PC-9 (cell line): ENCODE data around the gene MBD2. TPM values are rescaled to one million over a fixed set of nuclear protein-coding genes. Genes with fewer than 3 reads are reported as not detected.

Experiments used
- BruUV-seq: library from RNA; stranded (reverse); fragments of 400-500 nt; replicated peaks from 2 replicates; lab custom pipeline; 2021; lab: Mats Ljungman, UMichigan
- CTCF ChIA-PET: fragments of 300-600 bp; sonication (Branson Sonifier 250); formaldehyde crosslinking; loops from one replicate; lab custom pipeline; 2022; ENCODE audit warnings: antibody characterized with exemption; lab: Charles Lee
- POLR2A ChIA-PET: fragments of 300-600 bp; sonication (Branson Sonifier 250); formaldehyde crosslinking; loops from one replicate; lab custom pipeline; 2022; ENCODE audit warnings: antibody characterized with exemption; ENCODE audit not compliant: unreplicated experiment; lab: Charles Lee
- DNase-seq, 2 experiments: peaks; one replicate each; pipeline versions ENCODE4 v3.0.0 to v3.0.0-alpha.2; 2015 to 2022; ENCODE audit warnings: mixed read lengths in 1 of 2
- H2AFZ ChIP-seq: fragments of 200-600 bp; sonication (generic); 2 replicates; pipeline ENCODE4 v1.8.1; 2017; ENCODE audit warnings: antibody characterized with exemption
- H3F3A ChIP-seq: fragments of 200-600 bp; sonication (generic); 2 replicates; pipeline ENCODE4 v1.8.1; 2017; ENCODE audit warnings: antibody characterized with exemption, mild to moderate bottlenecking, low read depth; ENCODE audit not compliant: insufficient read depth
- H3K27ac ChIP-seq: fragments of 200-600 bp; sonication (generic); 2 replicates; pipeline ENCODE4 v1.6.1; 2016; ENCODE audit warnings: mixed run types
- H3K27me3 ChIP-seq: fragments of 200-600 bp; sonication (generic); 2 replicates; pipeline ENCODE4 v1.6.1; 2016; ENCODE audit warnings: low read depth, mixed run types; ENCODE audit not compliant: insufficient read depth
- H3K36me3 ChIP-seq: fragments of 200-600 bp; sonication (generic); 2 replicates; pipeline ENCODE4 v1.6.1; 2016; ENCODE audit warnings: low read depth, mixed run types
- H3K4me1 ChIP-seq: fragments of 200-600 bp; sonication (generic); replicated peaks from 2 replicates; pipeline ENCODE4 v1.6.1; 2016; ENCODE audit warnings: mixed run types; ENCODE audit not compliant: insufficient read depth
- H3K4me2 ChIP-seq: fragments of 200-600 bp; sonication (generic); 2 replicates; pipeline ENCODE4 v1.6.1; 2017; ENCODE audit warnings: mixed run types
- H3K4me3 ChIP-seq: fragments of 200-600 bp; sonication (generic); 2 replicates; pipeline ENCODE4 v1.6.1; 2016; ENCODE audit warnings: mixed run types
- H3K79me2 ChIP-seq: fragments of 200-600 bp; sonication (generic); 2 replicates; pipeline ENCODE4 v1.6.1; 2017; ENCODE audit warnings: low read depth, mixed run types
- H3K9me2 ChIP-seq: fragments of 200-600 bp; sonication (generic); 2 replicates; pipeline ENCODE4 v1.8.1; 2017; ENCODE audit warnings: mild to moderate bottlenecking; ENCODE audit not compliant: insufficient read depth
- H3K9me3 ChIP-seq: fragments of 200-600 bp; sonication (generic); 2 replicates; pipeline ENCODE4 v1.8.1; 2016; ENCODE audit warnings: low read depth; ENCODE audit not compliant: insufficient read depth
- H4K20me1 ChIP-seq: fragments of 200-600 bp; sonication (generic); 2 replicates; pipeline ENCODE4 v1.8.1; 2017; ENCODE audit not compliant: insufficient read depth
- CTCF ChIP-seq: fragments of 200-600 bp; sonication (generic); conservative IDR thresholded peaks from 2 replicates; pipeline ENCODE4 v1.6.1; 2017; ENCODE audit warnings: mixed run types, antibody characterized with exemption, mild to moderate bottlenecking, moderate library complexity
- EZH2 ChIP-seq: fragments of 200-600 bp; sonication (generic); IDR thresholded peaks from 2 replicates; pipeline ENCODE4 v1.8.0; 2017; ENCODE audit warnings: antibody characterized with exemption, low read depth
- intact Hi-C: fragments of 100-400 bp; cut with micrococcal nuclease; formaldehyde crosslinking; loops from one replicate; pipeline ENCODE4 v1.10.0; 2022; ENCODE audit not compliant: unreplicated experiment
- total RNA-seq: library from RNA; stranded (reverse); gene quantifications from 2 replicates; pipeline ENCODE4 v1.2.3, GENCODE V29; 2021

MBD2 gene
- total RNA-seq, 1 experiment from 2014 or later = 72.0 TPM

GRCh38 chr18:54239601-54240000 is 15.1 kb upstream of the MBD2 start:
- ChIA-PET POLR2A (no interaction called here), CTCF (no interaction called here)
- DNase-seq = no peak
- Histone ChIP-seq H3K4me2 (no peak overlapping the region), H4K20me1 (no peaks in the 10 kb centered on the region), H3F3A (no peaks in the 10 kb centered on the region), H3K9me2 (no peaks in the 10 kb centered on the region), H3K4me1 (no peaks in the 10 kb centered on the region), H3K36me3 (no peaks in the 10 kb centered on the region), H3K79me2 (no peaks in the 10 kb centered on the region), H2AFZ (no peak overlapping the region), H3K9me3 (no peaks in the 10 kb centered on the region), H3K4me3 (no peak overlapping the region), H3K27ac (no peak overlapping the region), H3K27me3 (no peaks in the 10 kb centered on the region)
- intact Hi-C loops = no loop called here
- TF ChIP-seq CTCF = no peak
- no peak for TF ChIP-seq EZH2
- no TSS peak for BruUV-seq

GRCh38 chr18:54239091-54239490 is 14.6 kb upstream of the MBD2 start:
- no TSS peak for BruUV-seq
- no peaks in the 10 kb centered on the region for H3K4me1 ChIP-seq
- H3K27me3 ChIP-seq = no peaks in the 10 kb centered on the region
- no peaks in the 10 kb centered on the region for H3F3A ChIP-seq
- no peak overlapping the region for H3K4me3 ChIP-seq
- no peaks in the 10 kb centered on the region for H4K20me1 ChIP-seq
- no peak overlapping the region for H2AFZ ChIP-seq
- CTCF ChIA-PET = no interaction called here
- H3K9me3 ChIP-seq = no peaks in the 10 kb centered on the region
- no peak overlapping the region for H3K4me2 ChIP-seq
- no peaks in the 10 kb centered on the region for H3K79me2 ChIP-seq
- POLR2A ChIA-PET = no interaction called here
- H3K9me2 ChIP-seq = no peaks in the 10 kb centered on the region
- no peak for DNase-seq
- TF ChIP-seq EZH2 (no peak), CTCF (no peak)
- intact Hi-C loops = no loop called here
- no peak overlapping the region for H3K27ac ChIP-seq
- no peaks in the 10 kb centered on the region for H3K36me3 ChIP-seq

GRCh38 chr18:54238173-54238936 is 13.9 kb upstream of the MBD2 start:
- no peak for DNase-seq
- Histone ChIP-seq H3K4me3 (no peak overlapping the region), H3K4me2 (no peak overlapping the region), H3K36me3 (no peaks in the 10 kb centered on the region), H3K9me3 (no peaks in the 10 kb centered on the region), H3K9me2 (no peaks in the 10 kb centered on the region), H3K27me3 (no peaks in the 10 kb centered on the region), H3K27ac (no peak overlapping the region), H3F3A (no peaks in the 10 kb centered on the region), H4K20me1 (no peaks in the 10 kb centered on the region), H3K4me1 (no peaks in the 10 kb centered on the region), H2AFZ (no peak overlapping the region), H3K79me2 (no peaks in the 10 kb centered on the region)
- TF ChIP-seq EZH2 (no peak), CTCF (no peak)
- ChIA-PET POLR2A (interaction anchor here (0.6 kb wide), 1 partner anchor 89 kb away, joined by 10 read pairs; no protein-coding TSS in a partner anchor), CTCF (no interaction called here)
- BruUV-seq = no TSS peak
- intact Hi-C loops = no loop called here
